HepG2 (cell line): ENCODE data around the gene MAT2A. TPM values are rescaled to one million over a fixed set of nuclear protein-coding genes. Genes with fewer than 3 reads are reported as not detected.

Experiments used
- ESRRA ChIP-seq: sonication (generic); formaldehyde crosslinking; IDR thresholded peaks from 2 replicates; pipeline ENCODE4 v1.5.1; 2020; ENCODE audit warnings: mild to moderate bottlenecking, low read depth, missing genetic modification reagents
- MTF2 ChIP-seq: sonication (generic); formaldehyde crosslinking; IDR thresholded peaks from 2 replicates; pipeline ENCODE4 v1.5.0; 2020; ENCODE audit warnings: missing genetic modification reagents, borderline replicate concordance
- SNAI1 ChIP-seq: sonication (generic); formaldehyde crosslinking; IDR thresholded peaks from 2 replicates; pipeline ENCODE4 v1.5.0; 2020; ENCODE audit warnings: mild to moderate bottlenecking, missing genetic modification reagents, borderline replicate concordance
- ZNF646 ChIP-seq: sonication (generic); formaldehyde crosslinking; IDR thresholded peaks from 2 replicates; pipeline ENCODE4 v1.9.0; 2021; ENCODE audit warnings: mild to moderate bottlenecking, missing genetic modification reagents
- polyA plus RNA-seq, 8 experiments: library from polyadenylated mRNA; depleted of rRNA in 3 of 8; stranded (reverse) in 7 of 8; unstranded in 1 of 8; fragments of >200 nt; fragmentation: Illumina TruSeq in 4 of 8; extraction: Trizol in 4 of 8; gene quantifications; 2 replicates each; pipeline versions ENCODE4 v1.2.1 to v1.2.3, GENCODE V29; 2011 to 2016; ENCODE audit warnings: low read depth in 4 of 8, missing spikeins in 1 of 8, mixed read lengths in 1 of 8; ENCODE audit not compliant: insufficient read depth in 1 of 8
- total RNA-seq, 5 experiments: library from RNA; depleted of rRNA; stranded (reverse); fragments of >200 nt; fragmentation: Illumina TruSeq; extraction: Trizol; gene quantifications; 2 replicates each; pipeline ENCODE4 v1.2.3, GENCODE V29; 2016; ENCODE audit warnings: low read depth in 1 of 5
- TF ChIP-seq, protein P1 (sequence below): IDR thresholded peaks from 2 replicates; pipeline ENCODE4 v1.4.0; 2020; ENCODE audit warnings: mild to moderate bottlenecking, missing genetic modification reagents

MAT2A gene
- total and polyA plus RNA-seq, 2 of the 13 experiments (the other 11 are each of a cell fraction or from before 2014, with no cell fraction given) = 155 to 331 TPM

DNA sequence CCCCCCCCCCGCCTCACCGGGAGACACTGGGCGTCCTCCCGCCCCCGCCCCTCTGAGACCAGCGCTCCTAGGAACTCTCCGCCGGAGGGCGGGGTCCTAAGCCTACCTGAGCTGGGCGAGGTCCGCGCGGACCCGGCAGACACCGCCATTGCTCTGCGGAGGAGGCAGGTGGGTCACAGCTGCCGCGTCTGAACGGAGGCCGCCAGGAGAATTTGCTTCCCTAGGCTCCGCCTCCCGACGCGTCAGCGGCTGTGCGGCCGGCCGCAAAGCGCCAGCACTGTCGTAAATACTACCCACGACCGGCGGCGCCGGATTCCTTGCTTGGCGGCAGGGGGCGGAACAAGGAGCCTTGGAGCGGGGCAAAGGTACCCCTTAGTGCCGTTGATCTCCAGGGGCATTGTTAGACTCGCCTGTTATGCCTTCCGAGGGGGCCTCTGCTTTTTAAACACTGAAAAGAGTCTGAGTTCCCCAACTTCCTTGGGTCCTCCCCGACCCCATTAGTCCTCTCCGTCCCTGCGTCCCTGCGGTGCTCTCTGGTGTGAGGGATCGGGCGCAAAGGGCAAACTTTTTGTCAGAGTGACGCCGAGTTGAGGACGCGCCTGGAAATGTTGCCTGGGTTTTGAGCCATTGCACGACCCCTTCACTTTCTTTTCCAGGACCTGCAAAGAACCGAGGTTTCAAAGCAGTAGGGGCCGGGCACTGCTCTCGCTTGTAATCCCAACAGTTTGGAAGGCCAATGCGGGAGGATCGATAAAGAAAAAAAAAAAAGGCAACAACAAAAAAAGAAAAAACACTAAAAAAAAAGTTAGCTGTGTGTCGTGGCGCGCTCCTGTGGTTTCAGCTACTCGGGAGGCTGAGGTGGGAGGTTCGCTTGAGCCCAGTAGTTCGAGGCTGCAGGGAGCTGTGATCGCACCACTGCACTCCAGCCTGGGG is 22.6 kb downstream of the MAT2A start, which contains the start of gene GGCX (continued):
- TF ChIP-seq, protein P1, sequence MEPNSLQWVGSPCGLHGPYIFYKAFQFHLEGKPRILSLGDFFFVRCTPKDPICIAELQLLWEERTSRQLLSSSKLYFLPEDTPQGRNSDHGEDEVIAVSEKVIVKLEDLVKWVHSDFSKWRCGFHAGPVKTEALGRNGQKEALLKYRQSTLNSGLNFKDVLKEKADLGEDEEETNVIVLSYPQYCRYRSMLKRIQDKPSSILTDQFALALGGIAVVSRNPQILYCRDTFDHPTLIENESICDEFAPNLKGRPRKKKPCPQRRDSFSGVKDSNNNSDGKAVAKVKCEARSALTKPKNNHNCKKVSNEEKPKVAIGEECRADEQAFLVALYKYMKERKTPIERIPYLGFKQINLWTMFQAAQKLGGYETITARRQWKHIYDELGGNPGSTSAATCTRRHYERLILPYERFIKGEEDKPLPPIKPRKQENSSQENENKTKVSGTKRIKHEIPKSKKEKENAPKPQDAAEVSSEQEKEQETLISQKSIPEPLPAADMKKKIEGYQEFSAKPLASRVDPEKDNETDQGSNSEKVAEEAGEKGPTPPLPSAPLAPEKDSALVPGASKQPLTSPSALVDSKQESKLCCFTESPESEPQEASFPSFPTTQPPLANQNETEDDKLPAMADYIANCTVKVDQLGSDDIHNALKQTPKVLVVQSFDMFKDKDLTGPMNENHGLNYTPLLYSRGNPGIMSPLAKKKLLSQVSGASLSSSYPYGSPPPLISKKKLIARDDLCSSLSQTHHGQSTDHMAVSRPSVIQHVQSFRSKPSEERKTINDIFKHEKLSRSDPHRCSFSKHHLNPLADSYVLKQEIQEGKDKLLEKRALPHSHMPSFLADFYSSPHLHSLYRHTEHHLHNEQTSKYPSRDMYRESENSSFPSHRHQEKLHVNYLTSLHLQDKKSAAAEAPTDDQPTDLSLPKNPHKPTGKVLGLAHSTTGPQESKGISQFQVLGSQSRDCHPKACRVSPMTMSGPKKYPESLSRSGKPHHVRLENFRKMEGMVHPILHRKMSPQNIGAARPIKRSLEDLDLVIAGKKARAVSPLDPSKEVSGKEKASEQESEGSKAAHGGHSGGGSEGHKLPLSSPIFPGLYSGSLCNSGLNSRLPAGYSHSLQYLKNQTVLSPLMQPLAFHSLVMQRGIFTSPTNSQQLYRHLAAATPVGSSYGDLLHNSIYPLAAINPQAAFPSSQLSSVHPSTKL = peak; percentile 68; the same call in 1 of the 2 replicates
- peak; percentile 53; the same call in 1 of the 2 replicates for TF ChIP-seq SNAI1 (CRISPR knock-in tag)
- no peak for TF ChIP-seq MTF2
- peak; percentile 70 for TF ChIP-seq ESRRA (CRISPR knock-in tag)
- no peak; the same call in 1 of the 2 replicates for TF ChIP-seq ZNF646 (CRISPR knock-in tag)
